CD4-positive, alpha-beta T cell treated with Interleukin-1 beta for 1 hour (primary cell): ENCODE measurements around the gene RPS23.
"Not testable (repeated sequence)": the region's sequence is repeated elsewhere in the genome, so short reads cannot be mapped to it uniquely, and the experiment has no call there.

ENCODE experiments used
- DNase-seq, 2 donors: peaks; one replicate each; pipeline ENCODE4 v3.0.0-alpha.2; 2020 to 2022

The RPS23 gene

DNA sequence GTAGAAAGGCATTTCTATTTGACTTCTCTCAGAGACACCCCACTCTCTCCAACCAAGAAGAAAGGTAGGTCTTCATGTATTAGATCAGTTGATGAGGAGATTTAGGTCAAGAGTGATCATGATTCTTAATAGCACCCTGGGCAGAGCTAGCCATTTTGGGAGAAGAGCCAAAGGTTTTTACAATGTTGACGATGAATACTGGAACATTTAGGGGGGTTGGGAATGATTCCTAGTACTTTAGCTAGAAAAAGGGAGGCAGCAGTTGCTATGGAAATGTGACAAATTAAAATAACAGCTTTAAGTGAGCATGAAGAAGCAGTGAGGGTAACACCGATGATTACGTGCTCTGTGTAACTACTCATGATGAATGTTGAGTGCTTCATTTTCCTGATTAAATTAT, 9.5 kb upstream of the RPS23 start:
- DNase-seq, result no peak

DNA sequence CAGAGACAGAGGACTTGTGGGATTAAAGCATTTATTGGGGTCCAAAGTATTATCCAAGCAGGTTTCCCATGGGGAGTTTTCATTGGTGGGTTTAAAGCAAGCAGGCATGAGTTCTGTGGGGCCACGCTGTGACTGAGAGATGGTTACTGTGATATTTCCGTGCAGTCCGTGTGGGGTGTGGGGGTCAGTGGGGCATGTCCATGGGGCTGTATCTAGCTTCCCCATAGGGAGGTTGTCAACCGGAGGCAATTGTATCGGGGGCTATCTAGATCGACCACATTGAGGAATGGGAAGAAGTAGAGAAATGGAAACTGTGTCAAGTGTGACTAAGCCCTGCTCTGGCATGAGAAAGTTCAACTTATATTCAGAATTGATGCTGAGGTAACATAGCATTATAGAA, 7.1 kb upstream of the RPS23 start:
- DNase-seq, result no peak

DNA sequence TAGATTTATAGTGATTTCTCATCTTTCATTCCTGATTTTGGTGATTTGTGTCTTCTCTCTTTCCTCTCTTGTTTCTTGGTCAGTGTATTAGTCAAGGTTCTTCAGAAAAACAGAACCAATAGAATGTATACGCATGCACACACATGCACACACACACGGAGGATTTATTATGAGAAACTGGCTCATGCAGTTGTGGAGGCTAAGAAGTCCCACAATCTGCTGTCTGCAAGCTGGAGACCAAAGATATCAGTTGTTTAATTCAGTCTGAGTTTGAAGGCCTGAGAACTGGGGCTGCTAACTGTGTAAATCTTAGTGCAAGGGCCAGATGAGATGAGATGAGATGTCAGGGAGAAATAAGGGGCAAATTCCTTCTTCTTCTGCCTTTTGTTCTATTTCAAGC, 5.7 kb upstream of the RPS23 start:
- no peak for DNase-seq

DNA sequence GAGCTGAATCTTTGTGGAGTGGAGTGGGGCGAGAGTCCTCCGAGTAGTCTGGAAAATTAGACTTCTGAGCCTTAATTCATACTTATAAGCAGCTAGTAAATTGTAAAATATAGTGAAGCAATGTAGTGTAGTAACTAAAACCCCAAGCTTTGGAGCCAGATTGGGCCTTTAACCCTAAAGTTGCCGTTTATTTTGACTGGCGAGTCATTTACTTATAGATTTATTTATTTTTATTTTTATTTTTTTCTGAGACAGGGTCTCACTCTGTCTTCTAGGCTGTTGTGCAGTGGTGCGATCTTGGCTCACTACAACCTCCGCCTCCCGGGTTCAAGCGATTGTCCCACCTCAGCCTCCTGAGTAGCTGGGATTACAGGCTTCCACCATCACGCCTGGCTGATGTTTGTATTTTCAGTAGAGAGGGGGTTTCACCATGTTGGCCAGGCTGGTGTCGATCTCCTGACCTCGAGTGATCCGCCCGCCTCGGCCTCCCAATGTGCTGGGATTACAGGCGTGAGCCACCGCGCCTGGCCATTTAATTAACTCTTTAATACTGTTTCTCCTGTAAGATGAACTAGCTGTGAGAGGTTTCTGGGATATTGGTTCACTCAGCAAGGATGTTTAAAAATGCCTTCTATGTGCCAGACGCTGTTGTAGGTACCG, 687 bp upstream of the RPS23 start:
- DNase-seq, result no peak

GRCh38 chr5:82277613-82277986, 554 bp downstream of the RPS23 start:
- DNase-seq, result peak in 1 of 2 donors; percentile 6

DNA sequence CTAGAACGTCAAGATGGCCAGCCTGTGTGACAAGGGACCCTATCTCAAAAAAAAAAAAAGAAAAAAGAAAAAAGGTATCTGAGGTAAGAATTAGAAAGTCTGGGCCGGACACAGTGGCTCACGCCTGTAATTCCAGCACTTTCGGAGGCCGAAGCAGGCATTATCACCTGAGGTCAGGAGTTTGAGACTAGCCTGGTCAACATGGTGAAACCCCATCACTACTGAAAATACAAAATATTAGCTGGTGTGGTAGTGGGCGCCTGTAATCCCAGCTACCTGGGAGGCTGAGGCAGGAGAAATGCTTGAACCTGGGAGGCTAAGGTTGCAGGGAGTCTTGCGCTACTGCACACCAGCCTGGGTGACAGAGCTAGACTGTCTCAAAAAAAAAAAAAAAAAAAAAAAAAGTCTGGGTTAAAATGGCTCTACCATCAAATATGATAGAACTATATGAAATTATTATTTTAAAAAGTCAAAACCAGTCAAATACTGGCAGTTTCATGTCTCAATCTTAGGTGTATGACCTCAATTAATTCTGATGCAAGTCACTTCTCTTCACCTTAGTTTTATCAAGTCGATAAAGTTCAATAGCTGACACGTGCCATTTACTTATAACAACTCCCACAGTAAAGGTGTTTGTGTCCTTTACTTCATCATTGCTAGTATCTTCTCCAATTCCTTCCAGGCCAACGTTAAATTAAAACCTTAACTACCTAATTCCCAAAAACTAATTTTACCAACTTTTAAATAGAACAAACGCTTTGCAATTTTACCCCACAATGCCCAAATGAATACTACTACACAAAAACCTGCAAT, 1.1 kb downstream of the RPS23 start:
- no peak for DNase-seq

DNA sequence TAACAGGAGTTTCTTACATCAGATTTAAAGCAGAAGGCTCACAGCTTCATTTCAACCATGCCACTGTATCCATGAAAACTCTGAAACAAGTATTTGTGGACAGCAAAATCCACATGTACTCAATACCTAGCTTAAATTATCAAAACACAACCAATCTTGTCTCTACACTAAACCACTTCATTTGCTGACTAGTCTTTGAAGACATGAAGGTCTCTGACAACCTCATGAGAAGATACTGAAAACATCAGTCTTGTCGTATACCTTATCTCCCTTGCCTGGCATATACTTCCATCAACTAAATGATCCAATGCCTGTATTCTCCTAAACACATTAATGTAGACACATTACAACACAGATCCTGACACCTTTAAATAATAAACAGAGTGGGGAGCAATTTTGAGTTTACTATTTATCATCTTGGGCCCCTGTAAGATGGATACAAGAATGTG, 2.9 kb downstream of the RPS23 start:
- DNase-seq, result no peak

DNA sequence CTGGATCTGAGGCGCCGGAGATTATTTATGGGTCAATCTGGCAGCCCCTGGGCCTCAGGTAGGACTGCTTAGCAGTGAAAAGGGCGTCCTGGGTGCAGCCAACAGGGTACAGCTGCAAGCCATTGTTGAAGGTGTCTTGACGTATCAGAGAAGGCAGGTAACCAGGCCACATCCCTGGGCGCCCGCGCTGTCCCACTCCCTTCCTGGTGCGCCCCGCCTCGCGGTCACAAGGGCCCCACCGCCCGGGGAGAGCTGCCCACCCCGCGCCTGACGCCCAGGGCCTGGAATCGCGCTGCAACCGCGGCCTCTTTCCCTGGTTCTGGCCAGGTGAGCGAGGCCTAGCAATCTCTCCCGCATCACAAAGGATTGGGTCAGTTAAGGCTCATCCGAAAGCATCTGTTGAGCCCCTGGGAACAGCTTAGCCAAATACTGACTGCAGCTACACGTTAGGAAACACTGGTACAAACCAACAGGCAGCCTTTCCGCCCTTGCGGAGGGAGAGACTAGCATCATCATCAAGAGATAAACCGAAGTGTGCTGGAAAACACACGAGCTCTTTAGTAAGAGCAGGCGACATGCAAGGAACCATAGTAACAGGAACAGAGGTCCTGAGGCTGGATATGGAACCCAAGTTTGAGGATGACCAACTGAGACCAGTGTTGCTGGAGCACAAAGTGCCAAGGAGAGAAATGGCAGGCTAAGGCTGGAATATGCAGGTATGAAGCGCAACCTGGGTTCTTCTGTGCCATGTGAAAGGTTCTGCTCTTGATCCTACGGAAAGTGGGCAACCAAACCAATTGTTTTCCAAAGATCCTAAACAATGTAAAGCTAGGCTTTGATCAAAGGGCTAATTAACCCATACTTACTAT, 3.6 kb downstream of the RPS23 start:
- DNase-seq, result no peak

DNA sequence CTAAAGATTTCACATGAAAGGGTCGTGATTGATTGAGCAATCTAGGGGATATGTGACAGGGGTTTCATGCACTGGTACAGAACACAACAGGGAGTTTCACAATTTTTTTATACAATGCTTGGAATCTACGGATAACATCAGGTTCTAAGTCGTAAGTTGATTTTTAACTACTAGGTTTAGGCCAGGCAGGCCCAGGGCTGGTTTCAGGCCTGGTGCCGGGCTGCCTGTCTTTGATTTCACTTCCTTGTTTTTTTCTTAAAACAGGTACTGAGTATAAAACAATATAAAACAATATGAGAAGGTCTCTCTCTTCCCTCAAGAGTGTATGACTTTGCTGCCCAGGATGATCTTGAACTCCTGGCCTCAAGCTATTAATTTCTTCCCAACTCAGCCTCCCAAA, 4.7 kb downstream of the RPS23 start:
- peak in 1 of 2 donors; percentile 9 for DNase-seq

DNA sequence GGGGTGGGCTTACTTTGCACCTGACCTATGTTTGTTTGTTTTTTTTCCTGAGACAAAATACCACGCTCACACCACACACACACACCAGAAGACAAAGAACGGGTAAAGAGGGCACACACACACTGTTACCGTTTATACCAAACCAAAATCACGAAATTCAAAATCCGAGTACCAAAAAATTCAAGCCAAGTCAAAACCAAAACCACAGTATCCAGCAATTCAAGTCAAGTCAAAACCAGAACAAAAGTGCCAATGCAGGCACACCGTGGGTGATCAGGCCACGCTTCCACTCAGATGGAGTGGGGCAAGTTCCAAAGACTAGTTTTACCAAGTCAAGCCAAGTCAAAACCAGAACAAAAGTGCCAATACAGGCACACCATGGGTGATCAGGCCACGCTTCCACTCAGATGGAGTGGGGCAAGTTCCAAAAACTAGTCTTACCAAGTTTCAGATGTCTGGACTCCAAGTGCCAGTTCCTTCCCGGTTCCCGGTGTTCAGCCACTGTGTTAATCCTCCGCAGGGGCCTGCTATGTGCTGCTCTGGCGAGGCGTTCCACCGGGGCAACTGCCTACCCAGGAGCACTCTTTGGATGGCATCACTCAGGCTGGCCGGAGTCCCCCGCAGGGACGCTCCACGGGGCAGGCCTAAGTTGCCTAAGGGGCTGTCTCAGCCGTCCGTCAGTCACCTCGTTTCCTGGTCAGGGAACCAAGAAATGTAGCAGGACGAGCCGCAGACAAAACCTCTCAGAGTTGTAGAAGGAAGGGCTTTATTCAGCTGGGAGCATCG, 5.4 kb downstream of the RPS23 start:
- DNase-seq, result not testable (repeated sequence)

GRCh38 chr5:82269363-82269762, 8.8 kb downstream of the RPS23 start:
- DNase-seq, result not testable (repeated sequence)

- DNase-seq, result not testable (repeated sequence)
Observed at GRCh38 chr5:82267297-82267933, 10.7 kb downstream of the RPS23 start.

DNA sequence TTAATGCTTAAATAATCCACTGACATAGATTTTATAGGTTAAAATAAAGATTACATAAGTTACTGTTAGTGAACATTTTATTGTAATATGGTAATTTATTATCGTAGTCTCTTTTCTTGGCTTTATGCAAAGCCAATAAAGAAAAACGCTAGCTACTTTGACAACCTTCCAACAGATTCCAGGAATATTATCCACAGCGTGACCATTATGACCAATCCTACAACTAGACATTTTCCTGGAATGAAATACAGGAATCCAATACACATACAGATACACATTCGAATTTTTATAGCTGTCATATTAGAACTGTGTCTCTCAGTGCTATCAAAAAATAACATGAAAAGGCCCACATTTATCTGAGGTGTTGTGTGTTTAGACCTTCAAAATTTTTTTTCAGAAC, 13.1 kb downstream of the RPS23 start:
- no peak for DNase-seq

DNA sequence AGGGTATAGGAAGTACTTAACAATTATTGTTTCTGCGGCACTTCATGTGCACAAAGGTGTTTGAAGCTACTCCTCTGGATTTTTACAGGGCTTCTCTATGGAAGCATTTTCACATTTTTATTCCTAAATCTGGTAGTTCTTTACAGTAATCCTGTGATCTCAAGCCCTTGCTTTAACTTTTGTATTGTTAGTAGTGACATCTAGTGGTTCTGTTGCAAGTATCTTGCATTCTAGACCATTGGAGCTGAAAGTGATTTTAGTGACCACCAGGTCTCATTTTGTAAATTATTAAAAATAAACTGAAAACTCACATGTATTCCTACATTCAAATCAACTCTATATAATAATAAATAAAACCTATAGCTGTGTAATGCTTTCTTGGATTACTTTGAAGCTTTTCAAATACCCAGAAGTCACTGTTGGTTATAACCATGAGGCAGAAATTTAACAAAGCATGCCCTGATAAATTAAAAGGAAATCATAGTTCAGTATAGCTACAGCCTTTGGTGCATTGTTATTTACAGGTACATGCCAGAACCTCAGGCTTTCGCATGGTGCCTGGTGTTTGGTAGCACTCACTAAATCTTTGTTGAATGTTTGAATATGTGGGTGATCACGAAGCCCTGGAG, 18.9 kb downstream of the RPS23 start:
- no peak for DNase-seq

DNA sequence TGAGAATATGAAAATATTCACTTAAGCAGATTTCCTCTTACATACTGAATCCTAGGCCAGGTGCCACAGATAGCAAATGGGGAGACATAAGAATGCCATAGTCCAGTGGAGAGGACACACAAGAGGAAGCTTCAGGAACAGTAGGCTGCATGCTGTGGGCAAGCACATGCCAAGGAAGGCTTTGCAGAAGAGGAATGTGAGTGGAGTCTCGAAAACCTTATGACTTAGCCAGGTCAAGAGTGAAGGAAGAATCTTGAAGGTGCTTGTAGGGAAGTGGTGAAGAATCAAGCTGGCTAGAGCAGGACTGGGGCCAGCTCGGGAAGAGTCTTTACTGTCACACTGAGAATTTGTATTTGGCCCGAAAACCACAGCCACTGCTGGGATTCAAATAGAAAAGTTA, 20.4 kb downstream of the RPS23 start:
- no peak for DNase-seq

GRCh38 chr5:82257247-82257646, 20.9 kb downstream of the RPS23 start:
- no peak for DNase-seq

GRCh38 chr5:82255844-82256243, 22.3 kb downstream of the RPS23 start:
- no peak for DNase-seq

DNA sequence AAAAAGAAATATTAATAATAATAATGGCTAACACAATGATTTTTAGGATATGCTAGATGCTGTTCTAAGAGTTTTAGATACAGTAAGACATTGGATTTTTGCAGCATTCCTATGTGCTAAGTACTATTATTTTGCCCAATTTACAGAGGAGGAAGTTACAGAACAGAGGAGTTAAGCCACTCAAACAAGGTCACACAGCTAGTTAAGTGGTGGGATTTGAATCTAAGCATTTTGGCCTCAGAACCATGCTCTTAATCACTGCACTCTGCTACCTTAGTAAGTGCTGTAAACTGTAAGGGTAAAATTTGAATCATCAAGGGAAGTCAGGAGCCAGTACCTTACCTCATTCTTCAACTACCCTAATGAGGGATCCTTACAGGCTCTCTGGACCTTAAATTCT, 25.4 kb downstream of the RPS23 start:
- DNase-seq, result no peak

- no peak for DNase-seq
Observed at GRCh38 chr5:82246960-82247574, 31.1 kb downstream of the RPS23 start.

DNA sequence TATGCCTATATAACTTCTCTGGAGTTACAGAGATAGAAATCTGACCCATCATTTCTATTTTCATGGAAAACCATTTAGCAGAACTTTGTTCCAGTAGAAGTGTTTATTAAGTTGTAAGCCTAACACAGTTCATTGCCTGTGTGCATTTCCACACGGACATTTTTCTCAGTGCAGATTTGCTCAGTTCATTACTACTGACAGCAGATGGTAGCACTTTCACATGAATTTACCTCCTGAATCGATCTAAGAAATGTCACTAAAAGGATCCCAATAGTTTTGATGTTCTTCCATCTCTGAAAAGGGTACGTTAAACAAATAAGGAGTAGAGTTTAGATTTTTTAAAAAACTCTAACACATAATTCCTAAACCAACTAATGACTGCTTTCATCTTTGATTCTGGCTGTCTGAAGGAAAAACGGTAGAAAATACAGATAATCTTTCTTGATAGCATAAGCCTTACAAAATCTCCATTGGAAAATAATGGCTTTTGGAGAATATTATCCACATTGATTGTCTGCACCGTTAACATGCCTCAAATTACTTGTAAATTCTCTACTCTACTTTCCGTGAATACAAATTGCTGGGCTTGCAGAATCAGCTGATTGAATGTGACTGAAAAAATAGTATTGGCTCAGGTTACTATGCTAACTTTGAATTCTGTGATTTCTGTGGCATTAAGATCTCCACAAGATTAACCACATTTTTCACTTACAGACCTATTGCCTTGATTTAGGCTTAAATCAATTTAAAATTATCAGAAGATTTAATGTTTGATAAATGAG, 33.1 kb downstream of the RPS23 start:
- no peak for DNase-seq
